Measurements from ENCODE around the gene ZSCAN10.

DNA sequence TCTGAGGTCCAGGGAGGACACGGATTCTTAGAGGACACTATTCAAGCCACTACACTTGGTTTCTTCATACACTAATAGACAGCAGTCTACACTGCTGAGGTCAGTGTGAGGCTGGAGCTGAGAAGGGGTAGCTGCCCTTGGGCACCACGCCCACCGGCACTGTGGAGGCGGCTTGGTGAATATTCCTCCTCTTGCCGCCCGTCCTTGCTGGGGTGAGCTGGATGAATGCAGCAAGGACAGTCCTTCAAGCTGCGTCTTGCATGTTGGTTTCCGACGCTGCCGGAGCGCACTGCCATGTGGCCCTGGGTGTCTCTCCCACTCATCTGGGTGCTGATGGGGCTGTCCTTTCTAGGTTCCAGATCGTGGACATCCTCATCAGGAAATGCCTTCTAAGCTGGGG is 15.9 kb upstream of the ZSCAN10 start:
- TF ChIP-seq, protein P1, sequence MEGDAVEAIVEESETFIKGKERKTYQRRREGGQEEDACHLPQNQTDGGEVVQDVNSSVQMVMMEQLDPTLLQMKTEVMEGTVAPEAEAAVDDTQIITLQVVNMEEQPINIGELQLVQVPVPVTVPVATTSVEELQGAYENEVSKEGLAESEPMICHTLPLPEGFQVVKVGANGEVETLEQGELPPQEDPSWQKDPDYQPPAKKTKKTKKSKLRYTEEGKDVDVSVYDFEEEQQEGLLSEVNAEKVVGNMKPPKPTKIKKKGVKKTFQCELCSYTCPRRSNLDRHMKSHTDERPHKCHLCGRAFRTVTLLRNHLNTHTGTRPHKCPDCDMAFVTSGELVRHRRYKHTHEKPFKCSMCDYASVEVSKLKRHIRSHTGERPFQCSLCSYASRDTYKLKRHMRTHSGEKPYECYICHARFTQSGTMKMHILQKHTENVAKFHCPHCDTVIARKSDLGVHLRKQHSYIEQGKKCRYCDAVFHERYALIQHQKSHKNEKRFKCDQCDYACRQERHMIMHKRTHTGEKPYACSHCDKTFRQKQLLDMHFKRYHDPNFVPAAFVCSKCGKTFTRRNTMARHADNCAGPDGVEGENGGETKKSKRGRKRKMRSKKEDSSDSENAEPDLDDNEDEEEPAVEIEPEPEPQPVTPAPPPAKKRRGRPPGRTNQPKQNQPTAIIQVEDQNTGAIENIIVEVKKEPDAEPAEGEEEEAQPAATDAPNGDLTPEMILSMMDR (IDR thresholded peaks at IDR 0.05 in 8 of 11, conservative IDR thresholded peaks at IDR 0.05 in 3 of 11) = no peak
- no peak for TF ChIP-seq POLR2A (IDR thresholded peaks at IDR 0.05)
- no peak for TF ChIP-seq POLR2AphosphoS5 (IDR thresholded peaks at IDR 0.05)

Measured in spleen (tissue), 7 donors.